Thyroid gland (tissue), 4 donors: ENCODE results near the gene RASGRP1.
A peak's percentile ranks its signal among the peaks of the same experiment; 100 is the strongest.

ENCODE experiments used
- POLR2A ChIP-seq, 2 donors: fragments of 450-650 bp; IDR thresholded peaks; one replicate each; pipeline ENCODE4 v1.6.1; 2017; ENCODE audit warnings: antibody characterized with exemption in 2 of 2, mild to moderate bottlenecking in 2 of 2, moderate library complexity in 1 of 2
- TF ChIP-seq, protein P1 (sequence below), 6 experiments: fragments of 200-600 bp in 3 of 6; fragments of 450-650 bp in 3 of 6; sonication (generic) in 3 of 6; IDR thresholded peaks; one replicate each; pipeline ENCODE4 v1.5.1; 2016 to 2019; ENCODE audit warnings: antibody characterized with exemption in 6 of 6, mild to moderate bottlenecking in 2 of 6, inconsistent platforms in 1 of 6, moderate library complexity in 1 of 6

DNA sequence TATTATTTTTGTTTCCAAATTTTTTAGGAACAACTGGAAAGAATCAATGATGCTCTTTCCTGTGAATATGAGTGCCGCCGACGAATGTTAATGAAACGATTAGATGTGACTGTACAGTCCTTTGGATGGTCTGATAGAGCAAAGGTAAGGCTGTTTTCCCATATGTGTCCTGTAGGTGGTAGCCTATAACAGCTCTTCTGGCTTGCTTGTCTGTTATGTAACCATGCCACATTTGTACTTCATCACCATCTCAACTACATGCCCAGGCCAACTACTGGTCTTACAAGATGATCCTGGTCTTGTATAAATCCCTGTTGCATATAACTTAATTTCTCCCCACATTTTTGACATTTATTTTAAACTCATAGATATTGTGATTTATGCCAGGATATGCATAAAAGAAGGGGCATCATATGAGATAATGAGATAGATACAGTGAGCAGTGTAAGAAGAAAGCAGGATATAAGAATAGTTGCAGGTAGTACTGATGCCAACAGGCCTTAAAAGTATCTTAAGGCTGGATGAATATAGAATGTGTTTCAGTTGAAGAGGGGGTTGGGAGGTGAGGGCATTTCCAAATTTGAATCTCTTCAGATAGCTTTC lies 90.4 kb downstream of the RASGRP1 start:
- TF ChIP-seq, protein P1, sequence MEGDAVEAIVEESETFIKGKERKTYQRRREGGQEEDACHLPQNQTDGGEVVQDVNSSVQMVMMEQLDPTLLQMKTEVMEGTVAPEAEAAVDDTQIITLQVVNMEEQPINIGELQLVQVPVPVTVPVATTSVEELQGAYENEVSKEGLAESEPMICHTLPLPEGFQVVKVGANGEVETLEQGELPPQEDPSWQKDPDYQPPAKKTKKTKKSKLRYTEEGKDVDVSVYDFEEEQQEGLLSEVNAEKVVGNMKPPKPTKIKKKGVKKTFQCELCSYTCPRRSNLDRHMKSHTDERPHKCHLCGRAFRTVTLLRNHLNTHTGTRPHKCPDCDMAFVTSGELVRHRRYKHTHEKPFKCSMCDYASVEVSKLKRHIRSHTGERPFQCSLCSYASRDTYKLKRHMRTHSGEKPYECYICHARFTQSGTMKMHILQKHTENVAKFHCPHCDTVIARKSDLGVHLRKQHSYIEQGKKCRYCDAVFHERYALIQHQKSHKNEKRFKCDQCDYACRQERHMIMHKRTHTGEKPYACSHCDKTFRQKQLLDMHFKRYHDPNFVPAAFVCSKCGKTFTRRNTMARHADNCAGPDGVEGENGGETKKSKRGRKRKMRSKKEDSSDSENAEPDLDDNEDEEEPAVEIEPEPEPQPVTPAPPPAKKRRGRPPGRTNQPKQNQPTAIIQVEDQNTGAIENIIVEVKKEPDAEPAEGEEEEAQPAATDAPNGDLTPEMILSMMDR (IDR thresholded peaks at IDR 0.05) = peak in 4 of 6 experiments; percentile 36 to 55 (median 41)
- TF ChIP-seq POLR2A (IDR thresholded peaks at IDR 0.05) = no peak
